Transverse colon (tissue), 4 donors: Measurements from ENCODE around the gene CACNG7.

Source experiments
- CTCF ChIP-seq, 5 experiments: fragments of 200-600 bp in 3 of 5; fragments of 450-650 bp in 2 of 5; sonication (generic) in 3 of 5; IDR thresholded peaks; 1 replicate in 2 of 5; 2 replicates in 3 of 5; pipeline ENCODE4 v1.5.1; 2016 to 2017; ENCODE audit warnings: antibody characterized with exemption in 5 of 5, inconsistent platforms in 3 of 5, mild to moderate bottlenecking in 2 of 5, moderate library complexity in 1 of 5
- POLR2AphosphoS5 ChIP-seq, 3 donors: sonication (generic); formaldehyde crosslinking; IDR thresholded peaks; one replicate each; pipeline ENCODE4 v1.6.1; 2016; ENCODE audit warnings: antibody characterized with exemption in 3 of 3

GRCh38 chr19:53962887-53963431 lies 53.9 kb downstream of the CACNG7 start, which contains the start of gene CACNG8:
- no peak for TF ChIP-seq CTCF (IDR thresholded peaks at IDR 0.05)
- TF ChIP-seq POLR2AphosphoS5 (IDR thresholded peaks at IDR 0.05) = no peak
